ENCODE data around the gene CACTIN.

CACTIN gene

GRCh38 chr19:3608750-3609322 is 17.8 kb downstream of the CACTIN start:
- H4K20me1 ChIP-seq (ENCODE audit: insufficient read depth, low read length): no peaks in the 10 kb centered on the region
- no peak overlapping the region for H3K9ac ChIP-seq (ENCODE audit: low read length)
- H3K4me2 ChIP-seq (ENCODE audit: low read depth, low read length): no peak overlapping the region
- H3F3A ChIP-seq (ENCODE audit: insufficient read depth, low read length): peaks cover 6% of the 10 kb centered on the region; the same call in 1 of the 2 replicates
- H3K36me3 ChIP-seq (replicated peaks; ENCODE audit: insufficient read depth, low read length): peaks cover 8% of the 10 kb centered on the region; the same call in 1 of the 2 replicates
- TF ChIP-seq CTCF (IDR thresholded peaks at IDR 0.05; ENCODE audit: low read length): no peak
- no peak for TF ChIP-seq EZH2phosphoT487 (IDR thresholded peaks at IDR 0.05; ENCODE audit: low read length)
- TF ChIP-seq EZH2 (optimal IDR thresholded peaks at IDR 0.05; ENCODE audit: low read depth, low read length): no peak
- H3K4me3 ChIP-seq (ENCODE audit: low read length): no peak overlapping the region
- H3K9me3 ChIP-seq (replicated peaks; ENCODE audit: insufficient read depth, low read length): no peaks in the 10 kb centered on the region
- H3K27me3 ChIP-seq (replicated peaks; ENCODE audit: insufficient read depth, low read length): peaks cover 3% of the 10 kb centered on the region; the same call in 1 of the 2 replicates
- H3K9me2 ChIP-seq (replicated peaks; ENCODE audit: insufficient read depth, low read length): no peaks in the 10 kb centered on the region
- peaks cover 11% of the 10 kb centered on the region; the same call in 1 of the 2 replicates for H3K4me1 ChIP-seq (ENCODE audit: low read length)
- H3K27ac ChIP-seq (ENCODE audit: low read length): no peak overlapping the region
- H2AFZ ChIP-seq (ENCODE audit: low read length): no peak overlapping the region
- no peaks in the 10 kb centered on the region for H3K79me2 ChIP-seq (ENCODE audit: low read length)
- no peak for DNase-seq

GRCh38 chr19:3608079-3608641 is 18.4 kb downstream of the CACTIN start:
- Histone ChIP-seq H3K4me1 (ENCODE audit: low read length) (peaks cover 11% of the 10 kb centered on the region; the same call in 1 of the 2 replicates), H3F3A (ENCODE audit: insufficient read depth, low read length) (peaks cover 6% of the 10 kb centered on the region; the same call in 1 of the 2 replicates), H3K9me3 (replicated peaks; ENCODE audit: insufficient read depth, low read length) (no peaks in the 10 kb centered on the region), H2AFZ (ENCODE audit: low read length) (no peak overlapping the region), H3K4me3 (ENCODE audit: low read length) (no peak overlapping the region), H3K4me2 (ENCODE audit: low read depth, low read length) (no peak overlapping the region), H4K20me1 (ENCODE audit: insufficient read depth, low read length) (no peaks in the 10 kb centered on the region), H3K79me2 (ENCODE audit: low read length) (no peaks in the 10 kb centered on the region), H3K9ac (ENCODE audit: low read length) (no peak overlapping the region), H3K27me3 (replicated peaks; ENCODE audit: insufficient read depth, low read length) (peaks cover 9% of the 10 kb centered on the region), H3K9me2 (replicated peaks; ENCODE audit: insufficient read depth, low read length) (no peaks in the 10 kb centered on the region), H3K27ac (ENCODE audit: low read length) (no peak overlapping the region), H3K36me3 (replicated peaks; ENCODE audit: insufficient read depth, low read length) (peaks cover 8% of the 10 kb centered on the region; the same call in 1 of the 2 replicates)
- no peak for TF ChIP-seq EZH2phosphoT487 (IDR thresholded peaks at IDR 0.05; ENCODE audit: low read length)
- no peak for TF ChIP-seq EZH2 (optimal IDR thresholded peaks at IDR 0.05; ENCODE audit: low read depth, low read length)
- TF ChIP-seq CTCF (IDR thresholded peaks at IDR 0.05; ENCODE audit: low read length): no peak
- DNase-seq: no peak

- no peak overlapping the region for H3K9ac ChIP-seq (ENCODE audit: low read length)
- no peak overlapping the region for H2AFZ ChIP-seq (ENCODE audit: low read length)
- TF ChIP-seq CTCF (IDR thresholded peaks at IDR 0.05; ENCODE audit: low read length): no peak
- TF ChIP-seq EZH2 (optimal IDR thresholded peaks at IDR 0.05; ENCODE audit: low read depth, low read length): no peak
- no peak for TF ChIP-seq EZH2phosphoT487 (IDR thresholded peaks at IDR 0.05; ENCODE audit: low read length)
- no peaks in the 10 kb centered on the region for H4K20me1 ChIP-seq (ENCODE audit: insufficient read depth, low read length)
- H3K79me2 ChIP-seq (ENCODE audit: low read length): no peaks in the 10 kb centered on the region
- peaks cover 13% of the 10 kb centered on the region for H3K27me3 ChIP-seq (replicated peaks; ENCODE audit: insufficient read depth, low read length)
- no peak overlapping the region for H3K27ac ChIP-seq (ENCODE audit: low read length)
- peaks cover 11% of the 10 kb centered on the region; the same call in 1 of the 2 replicates for H3K4me1 ChIP-seq (ENCODE audit: low read length)
- H3F3A ChIP-seq (ENCODE audit: insufficient read depth, low read length): peaks cover 6% of the 10 kb centered on the region; the same call in 1 of the 2 replicates
- no peak overlapping the region for H3K4me3 ChIP-seq (ENCODE audit: low read length)
- peaks cover 8% of the 10 kb centered on the region; the same call in 1 of the 2 replicates for H3K36me3 ChIP-seq (replicated peaks; ENCODE audit: insufficient read depth, low read length)
- no peak overlapping the region for H3K4me2 ChIP-seq (ENCODE audit: low read depth, low read length)
- no peak for DNase-seq
- no peaks in the 10 kb centered on the region for H3K9me2 ChIP-seq (replicated peaks; ENCODE audit: insufficient read depth, low read length)
- H3K9me3 ChIP-seq (replicated peaks; ENCODE audit: insufficient read depth, low read length): no peaks in the 10 kb centered on the region
Observed at GRCh38 chr19:3607303-3608078, 19.1 kb downstream of the CACTIN start.
